HepG2 (cell line): Measurements from ENCODE around the gene NDRG2. TPM values are rescaled to one million over a fixed set of nuclear protein-coding genes. Genes with fewer than 3 reads are reported as not detected.

Source experiments
- ATAC-seq: fragments of 200-7000 bp; cut with Tn5 transposase; 3 replicates; pipeline ENCODE4 v1.9.1; 2020; ENCODE audit warnings: mild to moderate bottlenecking, moderate library complexity
- BruUV-seq: library from RNA; stranded (reverse); fragments of 400-500 nt; replicated peaks from 2 replicates; lab custom pipeline; 2021; lab: Mats Ljungman, UMichigan
- CTCF ChIA-PET: fragments of 300-600 bp; formaldehyde crosslinking; extraction: SDS; loops from one replicate; lab custom pipeline; 2021; ENCODE audit warnings: low total read pairs, inconsistent platforms, low intra/inter-chr PET ratio; lab: Yijun Ruan, JAX
- POLR2A ChIA-PET: fragments of 350-600 bp; sonication (Branson Sonifier 250); formaldehyde crosslinking; loops from one replicate; lab custom pipeline; 2020; ENCODE audit warnings: antibody characterized with exemption, inconsistent platforms; lab: Yijun Ruan, JAX
- DNase-seq: peaks from one replicate; pipeline ENCODE4 v3.0.0-alpha.2; 2015; ENCODE audit warnings: low spot score
- FAIRE-seq: peaks from 3 replicates; lab custom pipeline; 2011; peaks lifted over from hg19 to GRCh38; lab: Jason Lieb, UNC
- H2AFZ ChIP-seq: one replicate; pipeline ENCODE4 v1.6.1; 2011; ENCODE audit warnings: low read length, inconsistent platforms
- H3K27ac ChIP-seq: fragments of 300-600 bp; 3 replicates; pipeline ENCODE4 v1.8.0; 2011; ENCODE audit warnings: mixed run types, mild to moderate bottlenecking, mixed read lengths, low read length, inconsistent platforms; ENCODE audit not compliant: insufficient read depth; ENCODE audit errors: extremely low read length
- H3K27me3 ChIP-seq, 2 experiments: fragments of 200-600 bp in 1 of 2; 2 replicates in 1 of 2; 3 replicates in 1 of 2; pipeline versions ENCODE4 v1.6.0 to v1.8.0; 2011; ENCODE audit warnings: low read length in 2 of 2, mild to moderate bottlenecking in 2 of 2, moderate library complexity in 2 of 2, inconsistent platforms in 1 of 2; ENCODE audit not compliant: insufficient read depth in 2 of 2, control insufficient read depth in 1 of 2
- H3K36me3 ChIP-seq, 2 experiments: fragments of 200-600 bp in 1 of 2; replicated peaks in 1 of 2; 2 replicates in 1 of 2; 3 replicates in 1 of 2; pipeline versions ENCODE4 v1.5.1 to v1.8.0; 2011; ENCODE audit warnings: low read length in 2 of 2, inconsistent platforms in 1 of 2; ENCODE audit not compliant: insufficient read depth in 2 of 2, control insufficient read depth in 1 of 2
- H3K4me1 ChIP-seq: 2 replicates; pipeline ENCODE4 v1.5.1; 2012; ENCODE audit warnings: low read length, inconsistent platforms; ENCODE audit not compliant: insufficient read depth
- H3K4me2 ChIP-seq: 2 replicates; pipeline ENCODE4 v1.6.0; 2011; ENCODE audit warnings: low read depth, low read length, inconsistent platforms
- H3K4me3 ChIP-seq, 3 experiments: fragments of 200-600 bp in 1 of 3; sonication (generic), shearing (Covaris generic) in 1 of 3; replicated peaks in 1 of 3; 2 replicates each; pipeline ENCODE4 v1.5.1; 2011 to 2016; ENCODE audit warnings: low read length in 3 of 3, inconsistent platforms in 2 of 3, low read depth in 2 of 3, mild to moderate bottlenecking in 2 of 3, control low read depth in 1 of 3, mixed read lengths in 1 of 3; ENCODE audit not compliant: insufficient read depth in 1 of 3
- H3K79me2 ChIP-seq: one replicate; pipeline ENCODE4 v1.6.1; 2011; ENCODE audit warnings: low read length, inconsistent platforms; ENCODE audit not compliant: insufficient read depth
- H3K9ac ChIP-seq: 2 replicates; pipeline ENCODE4 v1.6.0; 2011; ENCODE audit warnings: mild to moderate bottlenecking, low read depth, low read length, inconsistent platforms; ENCODE audit not compliant: insufficient read depth
- H3K9me3 ChIP-seq: 2 replicates; pipeline ENCODE4 v1.5.1; 2012; ENCODE audit warnings: mild to moderate bottlenecking, low read length
- H4K20me1 ChIP-seq: 2 replicates; pipeline ENCODE4 v1.6.0; 2011; ENCODE audit warnings: inconsistent platforms, mild to moderate bottlenecking, low read length, moderate library complexity; ENCODE audit not compliant: insufficient read depth
- CHD2 ChIP-seq: IDR thresholded peaks from 2 replicates; pipeline ENCODE4 v1.6.1; 2011; ENCODE audit warnings: low read depth, low read length, improper control_type of control experiment
- NFKB2 ChIP-seq: sonication (generic); formaldehyde crosslinking; IDR thresholded peaks from 2 replicates; pipeline ENCODE4 v1.4.0; 2020; ENCODE audit warnings: missing genetic modification reagents, borderline replicate concordance
- WGBS: methylation state at CpG from one replicate; pipeline ENCODE4 v1.1.6; 2017; ENCODE audit warnings: low lambda C conversion rate; 5-methylcytosine and 5-hydroxymethylcytosine counted together
- in situ Hi-C: cut with HindIII; loops from 2 replicates; pipeline ENCODE4 v1.10.0; 2017; ENCODE audit warnings: low pct_unique_long_range_greater_than_20kb; ENCODE audit not compliant: extremely low pct_ligation_motif_present
- intact Hi-C: fragments of 100-400 bp; cut with micrococcal nuclease; formaldehyde crosslinking; loops from one replicate; pipeline ENCODE4 v1.10.0; 2022; ENCODE audit not compliant: unreplicated experiment
- polyA plus RNA-seq, 8 experiments: library from polyadenylated mRNA; depleted of rRNA in 3 of 8; stranded (reverse) in 7 of 8; unstranded in 1 of 8; fragments of >200 nt; fragmentation: Illumina TruSeq in 4 of 8; extraction: Trizol in 4 of 8; gene quantifications; 2 replicates each; pipeline versions ENCODE4 v1.2.1 to v1.2.3, GENCODE V29; 2011 to 2016; ENCODE audit warnings: low read depth in 4 of 8, missing spikeins in 1 of 8, mixed read lengths in 1 of 8; ENCODE audit not compliant: insufficient read depth in 1 of 8
- total RNA-seq, 5 experiments: library from RNA; depleted of rRNA; stranded (reverse); fragments of >200 nt; fragmentation: Illumina TruSeq; extraction: Trizol; gene quantifications; 2 replicates each; pipeline ENCODE4 v1.2.3, GENCODE V29; 2016; ENCODE audit warnings: low read depth in 1 of 5
- TF ChIP-seq, protein P1 (sequence below): IDR thresholded peaks from 2 replicates; pipeline ENCODE4 v1.6.1; 2018; ENCODE audit warnings: missing genetic modification reagents

The NDRG2 gene
- total and polyA plus RNA-seq, 2 of the 13 experiments (the other 11 are each of a cell fraction or from before 2014, with no cell fraction given): 27.2 to 189 TPM

DNA sequence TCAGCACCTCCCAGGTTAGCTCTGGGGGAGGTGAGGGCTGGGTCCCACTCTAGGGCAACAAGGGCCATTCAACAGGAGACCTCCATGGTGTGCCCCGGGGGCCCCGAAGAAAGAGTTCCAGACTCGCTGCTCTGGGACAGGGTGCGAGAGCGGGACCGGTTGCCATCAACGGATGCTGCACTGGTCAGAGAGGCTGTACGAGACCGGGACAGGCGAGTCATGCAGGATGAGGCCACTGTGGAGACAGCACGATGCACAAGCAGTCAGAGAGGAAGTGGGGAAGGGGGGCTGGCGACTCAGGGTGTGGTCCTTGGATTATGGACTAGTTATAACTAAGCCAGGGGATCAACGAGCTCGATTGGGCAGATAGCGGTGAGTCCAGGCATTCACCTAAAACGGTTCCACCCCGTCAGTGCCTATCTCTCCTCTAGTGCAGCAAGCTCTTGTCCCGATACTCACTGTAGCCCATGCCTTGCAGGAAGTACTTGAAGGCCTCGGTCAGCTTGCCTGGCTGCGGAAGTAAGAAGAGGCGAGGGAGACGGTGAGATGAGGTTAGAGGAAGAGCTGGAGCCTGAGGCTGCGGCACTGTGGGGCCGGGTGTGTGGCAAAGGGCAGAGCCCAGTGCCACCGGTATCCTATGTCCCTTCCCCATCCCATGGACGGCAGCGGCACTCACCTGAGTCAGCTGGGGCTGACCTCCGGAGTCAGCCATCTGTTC lies 7.2 kb downstream of the NDRG2 start:
- intact Hi-C loops (no loop called here), in situ Hi-C loops (loop anchor here (5.0 kb wide), 1 partner anchor 85 kb away; the partner anchor contains the start of gene TMEM253)
- DNase-seq (no peak), FAIRE-seq (no peak), ATAC-seq (no peak)
- no TSS peak for BruUV-seq
- CTCF ChIA-PET: interaction anchor here (1.1 to 7.1 kb wide), 2 partner anchors 21 to 74 kb away, joined by 3 to 174 read pairs; no protein-coding TSS in a partner anchor
- H2AFZ ChIP-seq: no peak overlapping the region
- H3K4me1 ChIP-seq: peaks cover 27% of the 10 kb centered on the region
- H4K20me1 ChIP-seq: no peaks in the 10 kb centered on the region
- no peak overlapping the region for H3K27ac ChIP-seq
- H3K36me3 ChIP-seq: peaks cover 35 to 51% of the 10 kb centered on the region in 2 experiments
- 91% methylated on average over 28 of the region's 28 CpGs for WGBS
- no peaks in the 10 kb centered on the region for H3K9me3 ChIP-seq
- no peak overlapping the region for H3K9ac ChIP-seq
- H3K4me3 ChIP-seq: no peak overlapping the region
- POLR2A ChIA-PET: interaction anchor here (1.5 to 8.0 kb wide), 4 partner anchors 22 to 53 kb away, joined by 4 to 112 read pairs (median 21); partner anchors contain the start of gene ARHGEF40
- TF ChIP-seq NFKB2 (CRISPR knock-in tag) (no peak), CHD2 (no peak)
- TF ChIP-seq, protein P1, sequence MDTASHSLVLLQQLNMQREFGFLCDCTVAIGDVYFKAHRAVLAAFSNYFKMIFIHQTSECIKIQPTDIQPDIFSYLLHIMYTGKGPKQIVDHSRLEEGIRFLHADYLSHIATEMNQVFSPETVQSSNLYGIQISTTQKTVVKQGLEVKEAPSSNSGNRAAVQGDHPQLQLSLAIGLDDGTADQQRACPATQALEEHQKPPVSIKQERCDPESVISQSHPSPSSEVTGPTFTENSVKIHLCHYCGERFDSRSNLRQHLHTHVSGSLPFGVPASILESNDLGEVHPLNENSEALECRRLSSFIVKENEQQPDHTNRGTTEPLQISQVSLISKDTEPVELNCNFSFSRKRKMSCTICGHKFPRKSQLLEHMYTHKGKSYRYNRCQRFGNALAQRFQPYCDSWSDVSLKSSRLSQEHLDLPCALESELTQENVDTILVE (CRISPR knock-in tag): no peak
- H3K79me2 ChIP-seq: no peaks in the 10 kb centered on the region
- no peak overlapping the region for H3K4me2 ChIP-seq
- no peaks in the 10 kb centered on the region for H3K27me3 ChIP-seq
